HG03442 (cell line): ENCODE measurements around the gene COX15.
A peak's percentile ranks its signal among the peaks of the same experiment; 100 is the strongest.
"Not testable (repeated sequence)": the region's sequence is repeated elsewhere in the genome, so short reads cannot be mapped to it uniquely, and the experiment has no call there.

Experiments
- ATAC-seq: cut with Tn5 transposase; IDR thresholded peaks from one replicate; pipeline ENCODE4 v1.9.1; 2021; ENCODE audit warnings: mild to moderate bottlenecking, moderate library complexity; ENCODE audit not compliant: unreplicated experiment

The COX15 gene

DNA sequence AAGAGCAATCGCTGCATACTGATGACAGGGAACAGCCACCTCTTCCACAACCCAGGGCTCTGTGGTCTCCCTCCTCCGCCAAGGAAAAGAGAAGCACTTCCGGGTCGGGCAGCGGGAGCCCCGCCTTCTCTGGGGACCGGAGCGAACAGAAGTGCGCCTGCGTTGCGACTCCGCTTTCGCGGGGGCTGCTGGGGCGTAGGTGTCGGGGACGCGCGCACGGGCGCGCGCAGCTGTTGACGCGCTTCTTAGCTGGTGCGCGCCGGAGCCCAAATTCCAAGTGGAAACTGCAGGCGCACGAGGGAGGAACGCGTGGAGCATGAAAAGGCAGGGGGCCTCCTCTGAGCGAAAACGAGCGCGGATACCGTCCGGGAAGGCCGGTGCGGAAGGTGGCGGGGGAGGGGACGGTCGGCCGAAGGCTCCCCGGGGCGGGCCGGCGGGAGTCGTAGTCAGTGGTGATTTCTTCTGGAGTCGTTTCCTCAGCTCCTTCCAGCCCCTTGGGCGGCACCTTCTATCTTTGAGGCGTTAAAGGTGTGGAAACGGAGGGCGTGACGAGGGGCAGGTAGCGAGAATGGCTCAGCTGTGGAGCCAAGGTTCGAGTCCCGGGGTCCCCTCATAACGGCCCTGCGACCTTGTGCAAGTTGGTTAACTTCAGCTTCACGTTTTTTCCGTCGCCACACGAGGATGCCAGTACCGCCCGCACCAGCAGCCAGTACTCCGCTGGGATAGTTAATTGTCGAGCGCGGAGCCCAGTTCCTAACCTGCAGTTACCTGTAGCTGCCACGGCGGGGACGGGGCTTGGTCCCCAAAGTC lies at the start of gene COX15, which contains the start of gene CUTC:
Gene COX15, minus strand, starts transcription at position 95 of the 810 bp plus-strand sequence. Its CDS starts 78 bp downstream, at position 17.
Gene CUTC, plus strand, starts transcription at position 202 of the 810 bp plus-strand sequence. Its CDS starts 115 bp downstream, at position 317.
- peak; percentile 85 for ATAC-seq

DNA sequence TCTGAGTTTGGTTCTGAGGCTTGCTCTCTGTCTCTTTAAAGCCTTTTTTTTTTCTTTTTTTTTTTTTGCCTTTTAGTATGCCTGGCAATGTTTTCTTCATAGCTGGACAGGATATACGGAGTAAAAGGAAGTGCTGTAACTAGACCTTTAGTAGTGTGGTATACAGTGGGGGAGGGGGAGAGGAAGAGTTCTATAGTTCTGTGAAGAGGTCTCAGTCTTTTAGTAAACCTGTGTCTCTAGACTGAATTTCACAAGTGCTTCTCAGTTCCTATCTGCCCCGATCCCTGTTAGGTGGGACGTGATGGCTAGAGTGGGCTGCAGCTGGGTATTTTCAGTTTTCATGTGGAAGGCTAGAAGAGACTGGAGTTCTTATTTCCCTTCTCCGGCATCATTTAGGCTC lies 47.4 kb upstream of the COX15 start:
- no peak for ATAC-seq

DNA sequence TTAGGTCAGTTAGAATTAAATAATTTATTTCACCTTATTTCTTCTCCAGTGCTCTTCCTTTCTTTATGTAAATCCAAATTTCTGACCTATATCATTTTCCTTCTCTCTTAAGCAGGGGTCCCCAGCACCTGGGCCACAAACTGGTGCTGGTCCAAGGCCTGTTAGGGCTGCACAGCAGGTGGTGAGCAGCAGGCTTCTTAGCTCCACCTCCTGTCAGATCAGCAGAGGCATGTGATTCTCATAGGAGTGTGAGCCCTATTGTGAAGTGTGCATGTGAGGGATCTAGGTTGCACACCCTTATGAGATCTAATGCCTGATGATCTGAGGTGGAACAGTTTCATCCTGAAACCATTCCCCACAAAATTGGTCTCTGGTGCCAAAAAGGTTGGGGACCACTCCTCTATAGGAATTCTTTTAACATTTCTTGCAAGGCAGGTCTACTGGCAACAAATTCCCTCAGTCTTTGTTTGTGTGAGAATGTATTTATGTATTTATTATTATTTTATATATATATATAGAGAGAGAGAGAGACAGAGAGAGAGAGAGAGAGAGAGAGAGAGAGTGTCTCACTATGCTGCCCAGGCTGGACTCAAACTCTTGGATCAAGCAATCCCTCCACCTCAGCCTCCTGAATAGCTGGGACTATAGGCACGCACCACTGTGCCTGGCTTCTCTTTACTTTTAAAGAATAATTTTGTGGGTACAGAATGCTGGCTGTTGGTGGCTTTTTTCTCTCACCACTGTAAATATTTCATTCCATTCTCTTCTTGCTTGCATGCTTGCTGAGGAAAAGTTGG lies 46.2 kb upstream of the COX15 start:
- ATAC-seq, result no peak

GRCh38 chr10:99775850-99776249 lies 43.9 kb upstream of the COX15 start:
- no peak for ATAC-seq

- no peak for ATAC-seq
Observed at GRCh38 chr10:99770408-99771045, 38.6 kb upstream of the COX15 start.

DNA sequence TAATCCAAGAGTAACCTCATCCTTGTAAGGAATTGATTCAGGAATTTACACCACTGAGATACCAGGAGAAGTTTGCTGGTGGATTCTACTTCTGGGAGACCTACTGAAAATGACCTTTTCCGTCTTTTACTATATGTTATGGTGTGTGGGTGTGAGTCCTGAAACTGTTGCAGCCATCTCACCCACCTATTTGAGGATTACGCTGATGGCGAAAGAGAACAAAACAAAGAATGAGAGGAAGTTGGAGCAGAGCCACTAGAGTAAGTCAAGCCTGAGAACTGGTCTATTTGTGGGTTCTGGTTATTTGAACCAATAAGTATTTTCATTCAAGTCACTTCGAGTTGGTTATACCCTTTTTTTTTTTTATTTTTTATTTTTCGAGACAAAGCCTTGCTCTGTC lies 37.8 kb upstream of the COX15 start:
- no peak for ATAC-seq

DNA sequence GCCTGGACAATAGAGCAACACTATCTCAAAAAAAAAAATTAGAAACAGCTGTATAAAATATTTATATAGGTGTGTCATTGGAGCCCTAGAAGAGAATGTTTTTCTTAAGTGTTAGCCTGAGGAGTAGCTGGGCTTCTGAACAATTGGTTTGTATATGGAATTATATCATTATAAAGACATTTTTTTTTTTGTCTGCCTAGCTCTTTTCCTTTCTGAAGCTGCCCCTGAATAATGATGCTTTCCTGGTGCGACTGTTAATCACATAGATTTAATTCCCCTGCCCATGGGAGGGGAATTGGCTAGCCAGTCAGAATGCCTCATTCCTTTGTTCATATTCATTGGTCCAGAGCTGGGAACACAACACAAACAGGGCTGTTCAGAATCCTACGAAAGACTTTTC lies 36.6 kb upstream of the COX15 start:
- no peak for ATAC-seq

- ATAC-seq, result no peak
Observed at GRCh38 chr10:99767901-99768300, 36.0 kb upstream of the COX15 start.

DNA sequence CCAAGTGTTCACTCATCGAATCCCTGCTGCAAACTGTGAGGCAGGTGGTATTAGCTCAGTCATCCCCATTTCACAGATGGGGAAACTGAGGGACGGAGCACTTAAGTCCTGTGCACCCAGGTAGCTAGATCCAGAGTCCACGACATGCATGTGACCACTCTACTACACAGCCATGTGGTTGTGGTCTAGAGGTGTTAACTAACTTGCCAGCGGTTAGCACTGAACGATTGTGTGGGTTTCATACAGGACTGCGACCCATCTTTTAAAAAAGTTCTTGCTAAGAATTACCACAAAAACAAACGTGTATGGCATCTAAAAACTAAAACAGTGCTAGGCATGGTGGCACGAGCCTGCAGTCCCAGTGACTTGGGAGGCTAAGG lies 34.4 kb upstream of the COX15 start:
- ATAC-seq, result peak; percentile 81

DNA sequence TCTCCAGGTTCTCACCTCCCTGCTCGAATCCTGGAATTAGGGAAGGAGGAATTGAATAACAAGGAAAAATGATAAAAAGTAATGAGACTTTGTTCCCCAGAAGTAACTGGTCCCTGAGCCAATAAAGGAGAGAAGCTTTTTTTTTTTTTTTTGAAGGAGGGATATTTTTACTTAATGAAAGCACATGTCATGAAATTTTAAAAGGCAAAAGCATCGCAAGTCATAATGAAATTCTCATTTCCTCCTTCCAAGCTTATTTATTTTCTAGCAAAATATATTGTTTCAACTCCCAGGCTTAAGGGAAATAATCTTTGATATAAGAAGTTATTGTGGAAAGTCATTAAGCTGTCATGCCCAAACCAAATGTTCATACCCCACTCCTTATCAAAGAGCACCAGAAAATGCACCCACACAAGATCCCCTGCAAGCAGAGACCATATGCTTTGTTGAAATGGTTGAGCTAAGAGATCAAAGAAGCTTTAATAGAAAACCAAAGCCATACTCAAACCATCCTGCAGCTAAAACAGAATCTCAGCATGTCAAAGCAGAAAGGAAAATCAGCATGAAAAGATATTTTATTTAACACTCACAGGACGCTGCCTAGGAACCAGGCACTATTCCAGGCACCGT lies 33.9 kb upstream of the COX15 start:
- no peak for ATAC-seq

DNA sequence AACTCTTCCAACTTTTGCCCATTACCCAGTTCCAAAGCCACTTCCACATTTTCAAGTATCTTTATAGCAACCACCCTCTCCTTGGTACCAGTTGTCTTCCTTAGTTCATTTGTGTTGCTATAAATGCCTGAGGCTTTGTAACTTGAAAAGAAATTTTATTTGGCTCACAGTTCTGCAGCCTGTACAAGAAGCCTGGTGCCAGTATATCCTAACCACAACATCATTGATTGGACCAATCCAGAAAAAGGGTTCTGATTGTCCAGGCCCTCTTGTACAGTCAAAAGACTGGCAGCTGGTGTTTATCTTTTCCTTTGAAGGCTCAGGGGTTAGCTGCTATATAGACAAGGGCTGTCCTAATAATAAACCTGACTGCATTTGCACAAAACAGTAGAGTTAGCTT lies 29.4 kb upstream of the COX15 start:
- ATAC-seq, result no peak

DNA sequence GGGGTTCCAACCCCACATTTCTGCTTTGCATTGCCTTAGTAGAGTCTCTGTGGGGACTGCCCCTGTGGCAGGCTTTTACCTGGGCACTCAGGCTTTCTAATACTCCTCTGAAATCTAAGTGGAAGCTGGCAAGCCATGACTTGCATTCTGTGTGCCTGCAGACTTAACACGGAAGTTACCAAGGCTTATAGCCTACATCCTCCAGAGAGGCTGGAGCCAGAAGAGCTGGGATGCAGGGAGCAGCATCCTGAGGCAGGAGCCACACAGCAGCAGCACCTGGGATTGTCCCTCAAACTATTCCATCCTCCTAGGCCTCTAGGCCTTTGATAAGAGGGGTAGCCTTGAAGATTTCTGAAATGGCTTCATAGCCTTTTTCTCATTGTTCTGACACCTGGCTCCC lies 28.4 kb upstream of the COX15 start:
- ATAC-seq, result no peak

- ATAC-seq, result no peak
Observed at GRCh38 chr10:99758211-99758891, 26.4 kb upstream of the COX15 start.

DNA sequence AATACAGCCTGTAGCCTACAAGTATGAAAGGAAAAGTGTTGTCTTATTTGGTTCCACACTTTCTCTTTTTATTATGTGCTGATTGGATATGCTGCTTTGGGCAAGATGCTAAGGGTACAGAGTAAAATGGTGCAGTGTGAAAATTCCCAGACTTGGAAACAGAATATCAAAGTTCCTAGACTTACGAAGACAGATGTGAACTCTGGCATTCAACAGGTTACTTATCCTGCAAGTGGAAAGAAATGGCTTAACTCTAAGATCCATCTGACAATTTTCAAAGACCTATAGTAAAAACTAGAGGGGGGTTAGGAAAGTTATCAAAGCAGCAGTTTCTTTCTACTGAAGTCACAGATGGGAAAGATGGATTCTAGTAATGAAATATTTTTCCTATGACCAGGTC lies 24.2 kb upstream of the COX15 start:
- no peak for ATAC-seq

DNA sequence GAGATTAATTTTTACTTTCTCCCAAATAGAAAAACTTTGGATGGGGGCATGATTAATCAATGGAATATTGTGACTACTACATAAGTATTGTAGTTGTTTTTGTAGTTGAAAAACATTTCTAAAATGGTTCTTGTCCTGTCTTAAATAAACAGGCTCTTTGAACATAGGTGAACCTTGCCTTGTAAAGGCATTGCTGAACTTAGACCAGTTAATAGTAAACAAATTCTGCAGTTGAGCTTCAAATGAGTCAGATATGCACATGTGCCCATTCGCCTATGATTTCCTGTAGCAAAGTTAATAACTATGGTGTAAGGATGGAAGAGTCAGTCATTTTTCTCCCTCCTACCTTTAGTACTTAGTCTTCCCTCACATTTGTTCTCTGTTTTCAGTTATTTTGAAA lies 22.7 kb upstream of the COX15 start:
- ATAC-seq, result no peak

DNA sequence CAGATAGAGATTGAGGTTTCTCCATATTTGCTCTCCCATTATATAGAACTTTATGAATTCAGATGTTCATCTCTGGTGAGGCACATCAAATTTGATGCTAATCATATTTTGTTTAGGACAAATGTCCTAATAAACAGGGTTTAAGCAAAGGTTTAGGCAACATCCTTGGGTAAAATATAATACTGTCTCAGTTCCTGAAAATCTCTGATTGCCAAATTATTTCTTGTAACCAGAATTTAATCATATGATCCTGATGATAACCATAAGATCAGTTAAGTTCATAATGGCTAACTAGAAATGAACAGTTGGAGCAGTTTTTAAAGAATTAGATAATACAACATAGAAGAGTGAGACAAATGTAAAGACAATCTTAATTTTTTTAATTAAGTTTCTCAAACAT lies 18.7 kb upstream of the COX15 start:
- ATAC-seq, result no peak

- no peak for ATAC-seq
Observed at GRCh38 chr10:99748823-99749451, 17.0 kb upstream of the COX15 start.

DNA sequence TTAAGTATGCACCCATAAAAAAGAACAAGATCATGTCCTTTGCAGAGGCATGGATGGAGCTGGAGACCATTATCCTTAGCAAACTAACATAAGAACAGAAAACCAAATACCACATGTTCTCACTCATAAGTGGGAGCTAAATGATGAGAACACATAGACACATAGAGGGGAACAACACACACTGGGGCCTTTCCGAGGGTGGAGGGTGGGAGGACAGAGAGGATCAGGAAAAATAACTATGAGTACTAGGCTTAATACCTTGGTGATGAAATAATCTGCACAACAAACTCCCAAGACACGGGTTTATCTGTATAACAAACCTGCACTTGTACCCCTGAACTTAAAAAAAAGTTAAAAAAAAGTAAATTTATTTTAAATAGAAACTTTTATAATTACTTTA lies 14.2 kb upstream of the COX15 start:
- not testable (repeated sequence) for ATAC-seq

DNA sequence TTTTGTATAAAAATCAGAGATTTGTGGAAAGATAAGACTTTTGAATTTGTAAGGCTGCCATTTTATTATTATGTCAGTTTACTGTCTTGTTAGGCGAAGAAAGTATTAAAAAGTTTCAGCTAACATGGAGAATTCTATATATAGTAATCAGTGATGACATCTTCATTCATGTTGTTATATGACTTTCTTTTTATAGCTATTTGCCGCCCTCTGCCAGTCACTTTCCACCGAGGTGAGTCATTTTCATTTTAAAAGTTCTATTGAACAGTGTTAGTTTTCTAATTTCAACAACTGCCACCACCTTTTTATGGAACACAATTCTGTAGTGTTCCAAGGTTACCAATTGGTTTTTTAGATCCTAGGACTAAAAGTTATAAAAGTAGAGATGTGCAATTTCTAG lies 11.9 kb upstream of the COX15 start:
- no peak for ATAC-seq

- ATAC-seq, result no peak
Observed at GRCh38 chr10:99742701-99743100, 10.8 kb upstream of the COX15 start.
